ENCODE results near the gene NR6A1.

NR6A1 gene

DNA sequence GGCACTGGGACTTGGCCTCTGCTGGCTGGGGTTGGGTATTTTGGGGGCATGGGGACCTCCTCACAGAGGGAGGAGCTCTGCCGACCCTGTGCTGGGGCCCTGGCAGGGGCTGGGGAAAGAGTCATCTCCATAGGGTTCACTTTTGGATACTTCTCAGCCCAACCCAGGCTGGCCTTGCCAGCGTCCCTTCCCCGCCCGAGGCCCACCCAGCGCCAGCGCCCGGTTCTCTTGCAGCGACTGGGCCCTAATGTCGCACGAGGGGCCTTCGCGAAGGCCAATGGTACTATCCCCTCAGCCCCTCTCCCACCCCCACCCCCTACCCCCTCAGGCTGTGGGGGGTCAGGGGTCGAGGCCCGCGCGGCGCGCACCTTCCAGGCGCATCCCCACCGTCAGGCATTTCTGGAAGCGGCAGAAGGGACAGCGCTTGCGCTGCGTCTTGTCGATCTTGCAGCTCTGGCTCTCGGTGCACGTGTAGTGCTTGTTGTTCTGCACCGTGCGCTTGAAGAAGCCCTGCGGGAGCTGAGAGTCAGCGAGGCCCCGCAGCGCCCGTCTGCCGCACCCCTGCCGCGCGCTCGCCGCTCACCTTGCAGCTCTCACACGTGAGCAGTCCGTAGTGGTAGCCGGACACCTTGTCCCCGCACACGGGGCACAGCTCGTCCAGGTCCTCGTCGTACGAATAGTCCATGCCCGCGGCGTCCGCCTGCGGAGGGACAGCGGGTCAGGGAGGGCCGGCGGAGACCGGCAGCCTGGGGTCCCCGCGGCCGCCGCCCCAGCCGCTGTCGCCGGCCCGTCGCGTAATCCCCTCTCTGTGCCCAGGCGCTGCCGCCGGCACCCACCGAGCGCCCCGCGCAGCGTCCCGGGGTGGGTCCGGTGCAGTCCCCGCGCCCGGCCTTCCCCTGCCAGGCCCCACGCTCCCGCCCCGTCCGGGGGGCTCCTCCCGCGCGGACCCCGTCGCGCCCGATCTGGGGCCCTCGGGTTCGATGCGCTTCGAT, 268.1 kb downstream of the NR6A1 start:
- Histone ChIP-seq H3K4me1 (ENCODE audit: control insufficient read depth in 1 of 2, insufficient read depth in 2 of 2, low read length in 2 of 2) (peaks cover 0 to 4% of the 10 kb centered on the region in 2 donors), H3K27ac (ENCODE audit: low read depth, low read length) (no peak overlapping the region), H3K4me3 (ENCODE audit: low read depth in 1 of 2, low read length in 2 of 2) (no peak overlapping the region), H3K9me3 (ENCODE audit: control insufficient read depth in 1 of 2, low read length in 2 of 2) (no peaks in the 10 kb centered on the region), H3K27me3 (ENCODE audit: control insufficient read depth in 1 of 2, insufficient read depth in 2 of 2, low read length in 2 of 2) (peaks cover 36 to 58% of the 10 kb centered on the region in 2 donors), H3K9ac (ENCODE audit: low read depth in 1 of 2, low read length in 2 of 2) (no peak overlapping the region), H3K36me3 (ENCODE audit: control insufficient read depth in 1 of 2, insufficient read depth in 2 of 2, low read length in 2 of 2) (no peaks in the 10 kb centered on the region)

DNA sequence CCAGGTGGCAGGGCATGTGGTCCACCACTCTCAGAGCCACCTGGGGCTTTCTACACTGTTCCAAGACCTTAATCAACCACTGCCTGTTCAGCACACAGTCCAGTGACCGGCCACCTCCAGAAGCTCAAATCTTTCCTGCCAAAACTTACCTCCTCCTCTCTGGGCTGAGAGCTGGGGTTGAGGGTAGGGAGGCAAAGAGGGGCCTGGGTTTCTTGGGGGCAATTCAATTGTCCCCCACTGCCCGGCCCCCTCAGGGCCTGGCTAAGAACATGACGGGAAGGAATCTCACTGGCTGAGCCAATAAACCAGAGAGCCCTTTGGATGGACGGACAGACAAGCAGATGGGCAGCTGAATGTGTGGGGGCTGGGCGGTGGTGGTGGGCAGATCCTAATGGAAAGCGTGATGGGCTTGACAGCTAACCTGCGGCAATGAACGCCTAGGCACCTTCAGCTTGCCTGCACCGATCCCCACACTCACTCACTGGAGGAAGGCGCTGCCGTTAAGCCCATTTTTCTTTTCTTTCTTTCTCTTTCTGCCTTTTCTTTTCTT, 269.3 kb downstream of the NR6A1 start:
- Histone ChIP-seq H3K27ac (ENCODE audit: low read depth, low read length) (no peak overlapping the region), H3K9me3 (ENCODE audit: control insufficient read depth in 1 of 2, low read length in 2 of 2) (no peaks in the 10 kb centered on the region), H3K4me3 (ENCODE audit: low read depth in 1 of 2, low read length in 2 of 2) (no peak overlapping the region), H3K27me3 (ENCODE audit: control insufficient read depth in 1 of 2, insufficient read depth in 2 of 2, low read length in 2 of 2) (peaks cover 36 to 58% of the 10 kb centered on the region in 2 donors), H3K4me1 (ENCODE audit: control insufficient read depth in 1 of 2, insufficient read depth in 2 of 2, low read length in 2 of 2) (peaks cover 0 to 4% of the 10 kb centered on the region in 2 donors), H3K9ac (ENCODE audit: low read depth in 1 of 2, low read length in 2 of 2) (no peak overlapping the region), H3K36me3 (ENCODE audit: control insufficient read depth in 1 of 2, insufficient read depth in 2 of 2, low read length in 2 of 2) (no peaks in the 10 kb centered on the region)

DNA sequence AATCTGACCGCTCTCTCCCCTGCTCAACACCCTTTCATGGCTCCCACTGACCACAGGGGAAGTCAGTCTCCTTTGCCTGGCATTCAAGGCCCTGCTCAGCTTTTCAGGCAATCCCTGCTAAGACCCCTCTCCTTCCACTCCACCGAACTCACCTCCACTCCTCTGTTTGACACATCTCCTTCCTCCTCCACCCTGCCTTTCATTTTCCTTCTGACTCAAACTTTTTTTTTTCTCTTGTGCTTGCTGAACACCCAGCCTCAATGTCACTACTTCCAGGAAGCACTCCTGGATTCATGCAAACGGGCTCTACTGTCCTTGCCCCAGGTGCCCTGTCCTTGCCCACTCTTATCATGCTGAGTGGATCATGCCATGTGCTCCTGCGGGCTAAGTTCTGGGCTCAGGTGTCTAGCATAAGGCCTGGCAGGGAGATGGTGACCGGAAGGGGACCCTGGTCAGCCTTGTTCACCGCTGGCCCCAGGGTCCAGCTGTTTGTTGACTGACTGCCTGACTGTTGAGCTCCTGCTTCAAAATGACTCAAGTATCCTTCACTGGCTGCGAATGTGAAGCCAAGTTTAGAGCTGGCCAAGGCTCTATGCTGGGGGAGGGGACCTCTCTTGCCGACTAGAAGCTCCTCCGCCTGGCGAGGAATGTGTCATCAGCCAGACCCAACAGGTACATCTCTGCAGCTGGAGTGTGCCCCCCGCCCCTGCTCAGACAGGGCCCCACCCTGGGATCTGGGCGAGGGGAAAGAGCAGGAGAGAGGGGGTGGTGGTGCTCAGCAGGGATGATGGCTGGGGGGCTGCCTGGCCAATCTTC, 270.1 kb downstream of the NR6A1 start:
- no peaks in the 10 kb centered on the region for H3K36me3 ChIP-seq (ENCODE audit: control insufficient read depth in 1 of 2, insufficient read depth in 2 of 2, low read length in 2 of 2)
- H3K9me3 ChIP-seq (ENCODE audit: control insufficient read depth in 1 of 2, low read length in 2 of 2): no peaks in the 10 kb centered on the region
- no peak overlapping the region for H3K27ac ChIP-seq (ENCODE audit: low read depth, low read length)
- no peak overlapping the region for H3K9ac ChIP-seq (ENCODE audit: low read depth in 1 of 2, low read length in 2 of 2)
- peaks cover 0 to 4% of the 10 kb centered on the region in 2 donors for H3K4me1 ChIP-seq (ENCODE audit: control insufficient read depth in 1 of 2, insufficient read depth in 2 of 2, low read length in 2 of 2)
- peaks cover 34 to 56% of the 10 kb centered on the region in 2 donors for H3K27me3 ChIP-seq (ENCODE audit: control insufficient read depth in 1 of 2, insufficient read depth in 2 of 2, low read length in 2 of 2)
- no peak overlapping the region for H3K4me3 ChIP-seq (ENCODE audit: low read depth in 1 of 2, low read length in 2 of 2)

DNA sequence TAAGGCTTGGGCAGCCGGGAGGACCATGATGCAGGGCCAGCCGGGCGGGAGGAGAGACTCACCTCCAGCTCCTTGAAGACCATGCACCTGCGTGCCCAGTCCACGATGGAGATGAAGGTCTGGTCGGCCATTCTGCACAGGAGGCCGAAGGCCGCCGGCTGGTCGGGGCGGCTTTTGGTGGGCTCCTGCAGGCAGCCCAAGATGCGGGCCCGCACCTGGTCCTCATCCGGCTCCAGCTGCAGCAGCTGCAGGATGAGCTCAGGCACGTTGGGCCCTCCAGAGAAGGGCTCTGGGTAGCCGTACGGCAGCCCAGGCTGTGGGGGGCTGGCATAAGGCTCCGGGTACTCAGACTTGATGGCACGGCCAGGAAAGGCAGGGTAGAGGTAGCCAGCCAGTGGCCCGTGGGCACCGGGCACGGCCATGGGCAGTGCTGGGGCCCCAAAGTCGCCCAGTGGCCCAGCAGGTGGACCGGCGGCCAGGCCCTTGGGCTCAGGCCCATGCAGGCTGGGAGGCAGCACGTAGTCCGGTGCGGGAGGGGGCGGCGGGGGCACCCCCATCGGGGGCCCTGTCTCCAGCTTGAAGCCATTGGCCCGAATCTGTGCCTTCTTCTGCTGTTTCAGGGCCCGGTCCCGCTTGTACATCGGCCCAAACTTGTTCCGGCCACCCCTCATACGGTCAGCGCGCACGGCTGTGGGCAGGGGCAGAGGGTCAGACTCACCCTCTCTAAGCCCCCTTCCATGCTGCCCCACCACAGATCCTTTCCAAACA, 270.9 kb downstream of the NR6A1 start:
- Histone ChIP-seq H3K27ac (ENCODE audit: low read depth, low read length) (no peak overlapping the region), H3K9ac (ENCODE audit: low read depth in 1 of 2, low read length in 2 of 2) (no peak overlapping the region), H3K36me3 (ENCODE audit: control insufficient read depth in 1 of 2, insufficient read depth in 2 of 2, low read length in 2 of 2) (no peaks in the 10 kb centered on the region), H3K9me3 (ENCODE audit: control insufficient read depth in 1 of 2, low read length in 2 of 2) (no peaks in the 10 kb centered on the region), H3K27me3 (ENCODE audit: control insufficient read depth in 1 of 2, insufficient read depth in 2 of 2, low read length in 2 of 2) (peaks cover 26 to 52% of the 10 kb centered on the region in 2 donors), H3K4me3 (ENCODE audit: low read depth in 1 of 2, low read length in 2 of 2) (no peak overlapping the region), H3K4me1 (ENCODE audit: control insufficient read depth in 1 of 2, insufficient read depth in 2 of 2, low read length in 2 of 2) (peaks cover 0 to 4% of the 10 kb centered on the region in 2 donors)

DNA sequence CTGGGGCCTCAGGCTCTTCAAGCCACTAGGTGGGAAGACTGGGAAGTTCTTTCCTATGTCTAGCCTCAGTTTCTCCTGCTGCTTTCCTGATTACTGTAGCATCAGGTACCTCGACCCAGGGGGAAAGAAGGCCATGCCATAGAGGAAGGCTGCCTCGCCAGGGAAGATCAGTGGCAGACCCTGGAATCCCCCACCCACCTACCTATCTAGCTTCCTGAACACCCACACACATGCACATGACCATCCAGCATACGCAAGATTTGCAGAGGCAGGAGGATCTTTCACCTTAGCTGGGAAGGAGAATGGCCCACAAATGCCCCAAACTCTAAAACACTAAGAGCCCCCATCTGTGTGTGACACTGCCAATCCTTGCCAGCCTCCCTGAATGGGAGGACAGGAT, 271.9 kb downstream of the NR6A1 start:
- H3K9me3 ChIP-seq (ENCODE audit: control insufficient read depth in 1 of 2, low read length in 2 of 2): no peaks in the 10 kb centered on the region
- peaks cover 22 to 46% of the 10 kb centered on the region in 2 donors for H3K27me3 ChIP-seq (ENCODE audit: control insufficient read depth in 1 of 2, insufficient read depth in 2 of 2, low read length in 2 of 2)
- H3K36me3 ChIP-seq (ENCODE audit: control insufficient read depth in 1 of 2, insufficient read depth in 2 of 2, low read length in 2 of 2): no peaks in the 10 kb centered on the region
- H3K4me3 ChIP-seq (ENCODE audit: low read depth in 1 of 2, low read length in 2 of 2): no peak overlapping the region
- H3K27ac ChIP-seq (ENCODE audit: low read depth, low read length): no peak overlapping the region
- no peak overlapping the region for H3K9ac ChIP-seq (ENCODE audit: low read depth in 1 of 2, low read length in 2 of 2)
- peaks cover 0 to 4% of the 10 kb centered on the region in 2 donors for H3K4me1 ChIP-seq (ENCODE audit: control insufficient read depth in 1 of 2, insufficient read depth in 2 of 2, low read length in 2 of 2)

DNA sequence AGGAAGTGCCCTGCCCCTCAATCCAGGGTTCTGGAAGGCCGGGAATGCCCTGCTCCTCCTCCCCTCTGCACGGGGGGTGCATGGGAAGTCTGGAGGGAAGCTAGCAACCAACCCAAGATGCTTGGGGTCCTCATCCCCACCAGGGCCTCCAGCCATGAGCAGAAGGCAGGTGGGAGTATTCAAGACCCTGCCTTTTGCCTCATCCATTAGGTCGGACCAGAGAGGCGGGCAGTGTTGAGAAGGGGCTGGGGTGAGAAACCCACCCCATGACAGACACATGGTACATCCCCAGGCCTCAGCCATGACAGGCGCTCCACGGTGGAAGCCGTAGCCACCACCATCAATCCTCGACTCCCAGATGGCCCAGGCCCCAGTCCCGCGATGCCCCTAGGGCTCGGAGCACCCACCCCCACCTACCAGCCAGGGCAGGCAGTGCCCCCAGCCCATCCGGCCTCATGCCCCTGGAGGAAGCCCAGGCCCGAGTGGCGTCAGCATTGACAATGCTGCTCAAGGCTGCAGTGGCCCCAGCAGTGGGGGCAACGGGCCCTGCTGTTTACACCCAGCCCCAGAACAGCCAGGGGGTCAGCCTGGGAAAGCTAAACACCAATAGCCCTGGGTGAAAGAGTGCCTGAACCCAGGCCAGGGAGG, 272.5 kb downstream of the NR6A1 start:
- Histone ChIP-seq H3K4me1 (ENCODE audit: control insufficient read depth in 1 of 2, insufficient read depth in 2 of 2, low read length in 2 of 2) (no peaks in the 10 kb centered on the region), H3K27me3 (ENCODE audit: control insufficient read depth in 1 of 2, insufficient read depth in 2 of 2, low read length in 2 of 2) (peaks cover 16 to 40% of the 10 kb centered on the region in 2 donors), H3K9me3 (ENCODE audit: control insufficient read depth in 1 of 2, low read length in 2 of 2) (no peaks in the 10 kb centered on the region), H3K9ac (ENCODE audit: low read depth in 1 of 2, low read length in 2 of 2) (no peak overlapping the region), H3K4me3 (ENCODE audit: low read depth in 1 of 2, low read length in 2 of 2) (no peak overlapping the region), H3K27ac (ENCODE audit: low read depth, low read length) (no peak overlapping the region), H3K36me3 (ENCODE audit: control insufficient read depth in 1 of 2, insufficient read depth in 2 of 2, low read length in 2 of 2) (no peaks in the 10 kb centered on the region)

DNA sequence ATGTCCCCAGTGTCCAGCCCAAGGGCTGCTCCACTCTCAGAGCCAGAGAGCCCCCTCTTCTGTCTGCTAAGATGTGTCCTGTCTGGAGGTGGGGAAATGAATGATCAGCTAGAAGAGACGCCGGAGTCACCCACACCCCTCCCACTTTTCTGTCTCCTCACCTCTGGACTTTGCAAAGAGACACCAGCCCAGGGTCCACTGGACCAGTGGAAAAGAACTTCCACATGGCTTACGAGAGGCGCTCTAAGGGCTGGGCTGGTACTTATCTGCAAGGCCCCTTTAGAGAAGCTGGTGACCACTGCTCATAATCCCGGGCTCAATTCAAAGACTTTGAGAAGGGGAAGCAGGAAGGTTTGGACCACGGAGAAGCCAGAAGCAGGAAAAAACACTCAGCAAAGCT, 273.1 kb downstream of the NR6A1 start:
- Histone ChIP-seq H3K36me3 (ENCODE audit: control insufficient read depth in 1 of 2, insufficient read depth in 2 of 2, low read length in 2 of 2) (no peaks in the 10 kb centered on the region), H3K9me3 (ENCODE audit: control insufficient read depth in 1 of 2, low read length in 2 of 2) (no peaks in the 10 kb centered on the region), H3K27me3 (ENCODE audit: control insufficient read depth in 1 of 2, insufficient read depth in 2 of 2, low read length in 2 of 2) (peaks cover 11 to 36% of the 10 kb centered on the region in 2 donors), H3K9ac (ENCODE audit: low read depth in 1 of 2, low read length in 2 of 2) (no peak overlapping the region), H3K4me3 (ENCODE audit: low read depth in 1 of 2, low read length in 2 of 2) (no peak overlapping the region), H3K27ac (ENCODE audit: low read depth, low read length) (no peak overlapping the region), H3K4me1 (ENCODE audit: control insufficient read depth in 1 of 2, insufficient read depth in 2 of 2, low read length in 2 of 2) (no peaks in the 10 kb centered on the region)

DNA sequence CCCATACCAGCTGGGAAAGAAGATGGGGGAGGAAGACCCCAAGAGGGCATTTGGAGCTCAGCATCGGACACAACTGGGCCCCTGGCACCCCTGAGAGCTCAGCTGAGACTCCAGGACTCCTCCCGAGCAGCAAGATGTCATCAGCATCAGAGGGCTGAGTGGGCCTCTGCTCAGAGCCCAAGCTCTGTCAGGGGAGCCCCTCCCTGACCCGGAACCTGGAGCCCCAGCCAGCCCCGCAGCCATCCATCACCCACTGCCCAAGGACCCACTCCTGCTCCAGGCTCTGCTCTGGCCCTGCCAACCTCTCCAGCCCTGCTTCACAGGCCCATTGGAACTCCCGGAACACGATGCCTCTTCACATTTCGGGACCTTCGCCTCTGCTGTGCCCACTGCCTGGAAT, 273.7 kb downstream of the NR6A1 start:
- H3K27ac ChIP-seq (ENCODE audit: low read depth, low read length): no peak overlapping the region
- H3K4me1 ChIP-seq (ENCODE audit: control insufficient read depth in 1 of 2, insufficient read depth in 2 of 2, low read length in 2 of 2): no peaks in the 10 kb centered on the region
- peaks cover 10 to 30% of the 10 kb centered on the region in 2 donors for H3K27me3 ChIP-seq (ENCODE audit: control insufficient read depth in 1 of 2, insufficient read depth in 2 of 2, low read length in 2 of 2)
- H3K9me3 ChIP-seq (ENCODE audit: control insufficient read depth in 1 of 2, low read length in 2 of 2): no peaks in the 10 kb centered on the region
- no peaks in the 10 kb centered on the region for H3K36me3 ChIP-seq (ENCODE audit: control insufficient read depth in 1 of 2, insufficient read depth in 2 of 2, low read length in 2 of 2)
- no peak overlapping the region for H3K9ac ChIP-seq (ENCODE audit: low read depth in 1 of 2, low read length in 2 of 2)
- no peak overlapping the region for H3K4me3 ChIP-seq (ENCODE audit: low read depth in 1 of 2, low read length in 2 of 2)

DNA sequence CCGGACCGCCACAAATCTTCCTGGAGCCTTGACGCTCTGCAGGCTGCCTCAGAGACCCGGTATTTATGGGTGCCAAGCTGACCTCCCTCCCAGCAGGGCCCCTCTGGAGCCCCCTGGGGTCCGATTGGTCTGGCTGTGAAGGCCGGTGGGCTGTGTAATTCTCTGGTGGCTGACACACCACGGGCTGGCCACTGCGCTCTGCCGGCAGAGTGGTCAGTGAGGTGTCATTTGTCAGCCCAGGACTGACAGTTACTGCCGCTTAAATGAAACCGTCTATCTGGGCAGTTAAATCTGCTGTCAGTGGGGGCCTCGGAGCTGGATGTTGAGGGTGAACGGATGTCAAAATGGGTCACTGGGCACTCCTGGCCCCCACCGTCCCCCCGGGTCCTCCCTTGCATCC, 274.6 kb downstream of the NR6A1 start:
- no peak overlapping the region for H3K9ac ChIP-seq (ENCODE audit: low read depth in 1 of 2, low read length in 2 of 2)
- no peaks in the 10 kb centered on the region for H3K4me1 ChIP-seq (ENCODE audit: control insufficient read depth in 1 of 2, insufficient read depth in 2 of 2, low read length in 2 of 2)
- no peak overlapping the region for H3K4me3 ChIP-seq (ENCODE audit: low read depth in 1 of 2, low read length in 2 of 2)
- H3K27ac ChIP-seq (ENCODE audit: low read depth, low read length): no peak overlapping the region
- peaks cover 3 to 22% of the 10 kb centered on the region in 2 donors for H3K27me3 ChIP-seq (ENCODE audit: control insufficient read depth in 1 of 2, insufficient read depth in 2 of 2, low read length in 2 of 2)
- H3K9me3 ChIP-seq (ENCODE audit: control insufficient read depth in 1 of 2, low read length in 2 of 2): no peaks in the 10 kb centered on the region
- no peaks in the 10 kb centered on the region for H3K36me3 ChIP-seq (ENCODE audit: control insufficient read depth in 1 of 2, insufficient read depth in 2 of 2, low read length in 2 of 2)

Data from duodenal mucosa (tissue), 2 donors.